Upper lobe of left lung (tissue), 6 donors: Measurements from ENCODE around the gene ENOX1. TPM values are rescaled to one million over a fixed set of nuclear protein-coding genes. Genes with fewer than 3 reads are reported as not detected.

Source experiments
- ATAC-seq, 2 donors: fragments of 200-7000 bp; cut with Tn5 transposase; one replicate each; pipeline ENCODE4 v1.9.1; 2022; ENCODE audit warnings: mild to moderate bottlenecking in 2 of 2, moderate library complexity in 2 of 2; ENCODE audit not compliant: low FRiP score in 2 of 2
- DNase-seq, 2 donors: peaks; one replicate each; pipeline ENCODE4 v3.0.0-alpha.2; 2019 to 2020
- H3K27ac ChIP-seq, 4 donors: fragments of 200-600 bp; sonication (generic); one replicate each; pipeline ENCODE4 v1.5.1; 2016 to 2019
- H3K27me3 ChIP-seq, 4 donors: fragments of 200-600 bp; sonication (generic); one replicate each; pipeline ENCODE4 v1.5.1; 2017 to 2019
- H3K36me3 ChIP-seq, 4 donors: fragments of 200-600 bp; sonication (generic); one replicate each; pipeline ENCODE4 v1.5.1; 2016 to 2019
- H3K4me1 ChIP-seq, 4 donors: fragments of 200-600 bp; sonication (generic); one replicate each; pipeline ENCODE4 v1.5.1; 2018 to 2019
- H3K4me3 ChIP-seq, 4 donors: fragments of 200-600 bp; sonication (generic); one replicate each; pipeline ENCODE4 v1.5.1; 2017 to 2019; ENCODE audit warnings: mild to moderate bottlenecking in 2 of 4, moderate library complexity in 1 of 4
- H3K9me3 ChIP-seq, 4 donors: fragments of 200-600 bp; sonication (generic); one replicate each; pipeline ENCODE4 v1.5.1; 2018 to 2019
- CTCF ChIP-seq, 6 experiments: fragments of 450-650 bp in 4 of 6; fragments of 200-600 bp in 2 of 6; sonication (generic) in 2 of 6; IDR thresholded peaks; one replicate each; pipeline ENCODE4 v1.5.1; 2016 to 2019; ENCODE audit warnings: antibody characterized with exemption in 6 of 6
- EP300 ChIP-seq, 4 donors: sonication (generic); formaldehyde crosslinking; IDR thresholded peaks; one replicate each; pipeline ENCODE4 v1.5.1; 2017; ENCODE audit warnings: antibody characterized with exemption in 4 of 4, control low read depth in 2 of 4
- POLR2A ChIP-seq, 4 donors: fragments of 450-650 bp; IDR thresholded peaks; one replicate each; pipeline ENCODE4 v1.5.1; 2016 to 2017; ENCODE audit warnings: antibody characterized with exemption in 4 of 4, mild to moderate bottlenecking in 2 of 4
- POLR2AphosphoS5 ChIP-seq, 2 donors: sonication (generic); formaldehyde crosslinking; IDR thresholded peaks; one replicate each; pipeline ENCODE4 v1.5.1; 2017; ENCODE audit warnings: antibody characterized with exemption in 2 of 2
- WGBS, 2 donors: methylation state at CpG; one replicate each; pipeline ENCODE4 v1.1.5; 2017 to 2018; 5-methylcytosine and 5-hydroxymethylcytosine counted together
- total RNA-seq, 6 donors: library from RNA; depleted of rRNA in 4 of 6; stranded (reverse); fragments of >200 nt in 4 of 6; gene quantifications; one replicate each; pipeline versions ENCODE4 v1.1.0 to v1.2.1, GENCODE V29; 2016 to 2021
- donor health status: DM: no; HTN: no; CAD: no; lungs with moderate emphysema.
- donor health status: DM: no; HTN: yes; CAD: no; lungs with severe emphysema.

ENOX1 gene
- total RNA-seq, 6 donors from 2014 or later = 0.20 to 1.0 (median 0.46) TPM; not detected in 2

- no peaks in the 10 kb centered on the region for H3K27me3 ChIP-seq
- no peaks in the 10 kb centered on the region for H3K9me3 ChIP-seq
- ATAC-seq (no peak), DNase-seq (no peak)
- H3K4me1 ChIP-seq = no peaks in the 10 kb centered on the region
- no peak overlapping the region for H3K4me3 ChIP-seq
- WGBS, 2 donors = 85 to 90% methylated on average over 10 of the region's 10 CpGs
- H3K27ac ChIP-seq = no peak overlapping the region
- no peaks in the 10 kb centered on the region for H3K36me3 ChIP-seq
- TF ChIP-seq EP300 (IDR thresholded peaks at IDR 0.05) = no peak
- no peak for TF ChIP-seq POLR2A (IDR thresholded peaks at IDR 0.05)
- TF ChIP-seq CTCF (IDR thresholded peaks at IDR 0.05) = no peak
- TF ChIP-seq POLR2AphosphoS5 (IDR thresholded peaks at IDR 0.05) = no peak
These were observed 338.0 kb downstream of the ENOX1 start for GRCh38 chr13:43448605-43449336.

GRCh38 chr13:43446126-43446525 lies 340.6 kb downstream of the ENOX1 start:
- Histone ChIP-seq H3K4me3 (no peak overlapping the region), H3K4me1 (no peaks in the 10 kb centered on the region), H3K27me3 (no peaks in the 10 kb centered on the region), H3K27ac (no peak overlapping the region), H3K36me3 (no peaks in the 10 kb centered on the region), H3K9me3 (no peaks in the 10 kb centered on the region)
- WGBS, 2 donors = 71 to 72% methylated on average over 1 of the region's 1 CpG
- TF ChIP-seq CTCF (IDR thresholded peaks at IDR 0.05) (no peak), POLR2A (IDR thresholded peaks at IDR 0.05) (no peak), POLR2AphosphoS5 (IDR thresholded peaks at IDR 0.05) (no peak), EP300 (IDR thresholded peaks at IDR 0.05) (no peak)
- ATAC-seq (peak in 1 of 2 donors; percentile 65), DNase-seq (no peak)

DNA sequence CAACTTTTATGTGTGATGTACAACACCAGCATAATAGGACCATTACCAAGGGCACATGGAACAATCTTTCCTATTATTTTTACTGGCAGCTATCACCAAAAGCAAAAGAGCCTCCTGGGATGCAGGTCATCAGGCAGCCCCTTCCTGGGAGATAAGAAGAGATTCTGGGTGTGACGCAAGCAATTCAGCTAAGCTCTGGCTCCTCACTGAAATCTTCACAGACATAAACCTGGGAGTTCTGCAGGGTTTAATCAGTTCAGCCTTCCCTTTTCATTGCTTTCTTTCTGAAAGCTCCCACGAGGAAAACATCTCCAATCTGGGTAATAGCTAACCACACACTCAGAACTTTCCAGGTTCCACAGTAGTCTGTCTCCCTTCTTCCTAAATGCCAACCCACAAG lies 341.1 kb downstream of the ENOX1 start:
- no peak for TF ChIP-seq EP300 (IDR thresholded peaks at IDR 0.05)
- no peak for TF ChIP-seq POLR2AphosphoS5 (IDR thresholded peaks at IDR 0.05)
- TF ChIP-seq POLR2A (IDR thresholded peaks at IDR 0.05) = no peak
- no peak for TF ChIP-seq CTCF (IDR thresholded peaks at IDR 0.05)
- Histone ChIP-seq H3K4me1 (no peaks in the 10 kb centered on the region), H3K4me3 (no peak overlapping the region), H3K27me3 (no peaks in the 10 kb centered on the region), H3K36me3 (no peaks in the 10 kb centered on the region), H3K27ac (no peak overlapping the region), H3K9me3 (no peaks in the 10 kb centered on the region)
- no peak for ATAC-seq
- no peak for DNase-seq
- 74 to 81% methylated on average over 2 of the region's 2 CpGs for WGBS, 2 donors

DNA sequence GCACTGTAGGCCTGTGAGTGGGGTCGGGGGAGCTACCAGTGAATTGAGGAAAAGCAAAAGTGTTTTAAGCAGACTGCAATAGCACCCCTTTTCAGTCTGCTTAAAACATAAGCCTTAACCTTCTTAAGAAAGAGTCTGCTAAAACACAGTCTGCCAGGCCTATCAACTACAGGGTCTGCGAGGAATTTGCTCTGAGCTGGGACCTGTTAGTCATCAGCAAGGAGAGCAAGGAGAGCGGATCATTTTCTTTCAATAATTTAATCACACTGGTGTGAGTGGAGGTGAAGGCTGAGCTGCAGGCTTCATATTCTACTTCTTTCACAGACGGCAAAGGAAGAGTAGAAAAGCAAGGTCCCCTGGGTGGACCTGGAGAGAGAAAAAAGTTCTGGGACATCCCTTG lies 342.7 kb downstream of the ENOX1 start:
- no peak overlapping the region for H3K27ac ChIP-seq
- no peak for ATAC-seq
- WGBS, 2 donors = 85 to 87% methylated on average over 4 of the region's 4 CpGs

More for the DNA sequence above, 342.7 kb downstream of the ENOX1 start:
- Histone ChIP-seq H3K9me3 (no peaks in the 10 kb centered on the region), H3K4me1 (no peaks in the 10 kb centered on the region), H3K36me3 (no peaks in the 10 kb centered on the region), H3K4me3 (no peak overlapping the region), H3K27me3 (no peaks in the 10 kb centered on the region)
- no peak for DNase-seq
- TF ChIP-seq CTCF (IDR thresholded peaks at IDR 0.05) (no peak), POLR2AphosphoS5 (IDR thresholded peaks at IDR 0.05) (no peak), EP300 (IDR thresholded peaks at IDR 0.05) (no peak), POLR2A (IDR thresholded peaks at IDR 0.05) (no peak)
